K562 (cell line): ENCODE measurements around the gene EFCAB12. TPM values are rescaled to one million over a fixed set of nuclear protein-coding genes. Genes with fewer than 3 reads are reported as not detected.
A peak's percentile ranks its signal among the peaks of the same experiment; 100 is the strongest.

Experiments
- BHLHE40 ChIP-seq: IDR thresholded peaks from 2 replicates; pipeline ENCODE4 v1.6.1; 2011; ENCODE audit warnings: low read length, improper control_type of control experiment
- CBFA2T3 ChIP-seq: fragments of 450-650 bp; IDR thresholded peaks from 2 replicates; pipeline ENCODE4 v1.6.1; 2017
- FOXA3 ChIP-seq, 2 experiments: fragments of 450-650 bp in 1 of 2; sonication (generic) in 1 of 2; formaldehyde crosslinking; IDR thresholded peaks in 1 of 2; conservative IDR thresholded peaks in 1 of 2; 2 replicates each; pipeline versions ENCODE4 v1.4.0 to v1.8.0; 2020 to 2022; ENCODE audit warnings: mild to moderate bottlenecking in 2 of 2, missing genetic modification reagents in 1 of 2
- GATAD2A ChIP-seq: fragments of 450-650 bp; IDR thresholded peaks from 2 replicates; pipeline ENCODE4 v1.6.1; 2017
- ILF3 ChIP-seq: fragments of 450-650 bp; IDR thresholded peaks from 2 replicates; pipeline ENCODE4 v1.6.1; 2018; ENCODE audit warnings: antibody characterized with exemption, mild to moderate bottlenecking, moderate library complexity, borderline replicate concordance
- MCM2 ChIP-seq: fragments of 450-650 bp; IDR thresholded peaks from 2 replicates; pipeline ENCODE4 v1.6.1; 2017; ENCODE audit warnings: low read depth, mild to moderate bottlenecking
- NELFE ChIP-seq: IDR thresholded peaks from 2 replicates; pipeline ENCODE4 v1.6.1; 2011; ENCODE audit warnings: mild to moderate bottlenecking; ENCODE audit not compliant: insufficient read depth, insufficient read length
- OTX1 ChIP-seq: fragments of 450-650 bp; formaldehyde crosslinking; IDR thresholded peaks from 2 replicates; pipeline ENCODE4 v1.4.0; 2022; ENCODE audit warnings: mild to moderate bottlenecking
- PTBP1 ChIP-seq: fragments of 200-400 bp; formaldehyde crosslinking; IDR thresholded peaks from 2 replicates; pipeline ENCODE4 v1.6.1; 2017; ENCODE audit warnings: low read depth, low read length
- SMAD2 ChIP-seq: fragments of 150-350 bp; IDR thresholded peaks from 2 replicates; pipeline ENCODE4 v1.6.1; 2014; ENCODE audit warnings: low read depth, mild to moderate bottlenecking, low read length
- SMARCC2 ChIP-seq: fragments of 450-650 bp; IDR thresholded peaks from 2 replicates; pipeline ENCODE4 v1.6.1; 2017; ENCODE audit warnings: antibody characterized with exemption, moderate library complexity, mild to moderate bottlenecking, low read depth
- TAL1 ChIP-seq: fragments of 450-650 bp; IDR thresholded peaks from 2 replicates; pipeline ENCODE4 v1.6.1; 2016; ENCODE audit warnings: mild to moderate bottlenecking
- TEAD4 ChIP-seq, 2 experiments: sonication (generic) in 1 of 2; formaldehyde crosslinking in 1 of 2; IDR thresholded peaks; 2 replicates each; pipeline versions ENCODE4 v1.6.1 to v1.8.0; 2012 to 2022; ENCODE audit warnings: borderline replicate concordance in 1 of 2, inconsistent platforms in 1 of 2, low read length in 1 of 2, mild to moderate bottlenecking in 1 of 2, missing genetic modification reagents in 1 of 2
- ZNF184 ChIP-seq: sonication (generic); formaldehyde crosslinking; IDR thresholded peaks from 2 replicates; pipeline ENCODE4 v1.5.0; 2020; ENCODE audit warnings: missing genetic modification reagents
- ZNF197 ChIP-seq: fragments of 200-800 bp; sonication (Bioruptor generic); IDR thresholded peaks from 2 replicates; pipeline ENCODE4 v1.6.1; 2016; ENCODE audit warnings: low read depth, missing genetic modification characterization, missing compliant biosample characterization
- ZNF444 ChIP-seq: fragments of 250-450 bp; sonication (Bioruptor Pico); IDR thresholded peaks from 2 replicates; pipeline ENCODE4 v1.4.0; 2020; ENCODE audit warnings: mild to moderate bottlenecking, moderate library complexity
- ZNF764 ChIP-seq: fragments of 250-450 bp; sonication (Bioruptor Pico); IDR thresholded peaks from 2 replicates; pipeline ENCODE4 v1.4.0; 2020; ENCODE audit warnings: low read depth, mild to moderate bottlenecking, moderate library complexity
- polyA plus RNA-seq, 8 experiments: library from polyadenylated mRNA; depleted of rRNA in 4 of 8; stranded (reverse) in 5 of 8; unstranded in 3 of 8; fragments of >200 nt; fragmentation: Nextera tagmentation in 2 of 8; fragmentation: Illumina TruSeq in 1 of 8; extraction: Ambion mirVana in 2 of 8; extraction: Trizol in 1 of 8; gene quantifications; 2 replicates each; pipeline versions ENCODE4 v1.2.1 to v1.2.3, GENCODE V29; 2011 to 2014; ENCODE audit warnings: inconsistent platforms in 1 of 8, missing spikeins in 1 of 8
- total RNA-seq, 7 experiments: library from RNA; depleted of rRNA in 6 of 7; stranded (reverse); fragments of >200 nt in 6 of 7; fragmentation: Illumina TruSeq in 2 of 7; extraction: Trizol in 2 of 7; gene quantifications; 2 replicates each; pipeline versions ENCODE4 v1.2.1 to v1.2.3, GENCODE V29; 2011 to 2021; ENCODE audit warnings: low replicate concordance in 1 of 7
- TF ChIP-seq, protein P1 (sequence below): fragments of 250-450 bp; sonication (Bioruptor Pico); IDR thresholded peaks from 2 replicates; pipeline ENCODE4 v1.4.0; 2020
- TF ChIP-seq, protein P2 (sequence below): fragments of 450-650 bp; IDR thresholded peaks from 2 replicates; pipeline ENCODE4 v1.6.1; 2017; ENCODE audit warnings: antibody characterized with exemption
- TF ChIP-seq, protein P3 (sequence below): fragments of 450-650 bp; IDR thresholded peaks from one replicate; pipeline ENCODE4 v1.6.1; 2018; ENCODE audit warnings: mild to moderate bottlenecking, moderate library complexity; ENCODE audit not compliant: partially characterized antibody

The EFCAB12 gene
- total and polyA plus RNA-seq, 9 of the 15 experiments (the other 6 are each of a cell fraction or from before 2014, with no cell fraction given), result 0.08 to 0.95 (median 0.56) TPM; not detected in 1

DNA sequence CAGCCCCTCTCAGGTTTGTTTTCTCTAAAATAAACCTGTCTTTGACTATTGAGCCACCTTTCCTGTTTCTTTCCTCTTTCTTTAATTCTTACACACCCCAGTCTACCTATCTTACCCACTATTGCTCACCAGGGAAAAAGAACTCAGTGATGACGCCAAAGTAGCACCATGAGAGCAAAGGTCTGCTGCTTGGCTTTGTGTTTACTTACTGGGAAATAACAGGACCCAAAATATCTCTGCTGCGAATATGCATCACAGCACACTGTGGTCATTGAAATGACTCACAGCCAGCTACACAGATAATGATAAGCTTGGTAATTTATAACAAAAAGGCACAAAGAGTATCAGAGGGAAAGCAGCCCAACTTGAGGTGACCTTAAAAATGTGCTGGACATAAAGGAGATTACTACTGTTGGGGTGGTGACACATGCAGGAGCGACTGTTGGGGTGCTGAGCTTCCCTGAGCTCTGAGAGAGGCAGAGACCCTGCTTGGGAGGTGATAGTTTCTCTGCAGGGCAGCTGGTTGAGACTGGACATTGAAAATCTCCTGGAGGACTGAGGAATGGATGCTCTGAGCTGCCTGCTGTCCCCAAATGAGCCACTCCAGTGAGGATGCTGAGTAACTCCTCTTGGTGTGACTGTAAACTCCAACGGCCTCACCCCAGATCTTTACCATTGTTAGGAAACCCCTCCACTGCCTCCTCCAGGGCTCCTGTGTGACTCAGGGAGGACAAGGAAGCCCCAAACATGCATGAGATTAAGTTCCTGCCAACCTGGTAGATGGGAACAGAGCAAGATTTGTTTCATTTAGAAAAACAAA lies 14.5 kb downstream of the EFCAB12 start (continued):
- TF ChIP-seq, protein P1, sequence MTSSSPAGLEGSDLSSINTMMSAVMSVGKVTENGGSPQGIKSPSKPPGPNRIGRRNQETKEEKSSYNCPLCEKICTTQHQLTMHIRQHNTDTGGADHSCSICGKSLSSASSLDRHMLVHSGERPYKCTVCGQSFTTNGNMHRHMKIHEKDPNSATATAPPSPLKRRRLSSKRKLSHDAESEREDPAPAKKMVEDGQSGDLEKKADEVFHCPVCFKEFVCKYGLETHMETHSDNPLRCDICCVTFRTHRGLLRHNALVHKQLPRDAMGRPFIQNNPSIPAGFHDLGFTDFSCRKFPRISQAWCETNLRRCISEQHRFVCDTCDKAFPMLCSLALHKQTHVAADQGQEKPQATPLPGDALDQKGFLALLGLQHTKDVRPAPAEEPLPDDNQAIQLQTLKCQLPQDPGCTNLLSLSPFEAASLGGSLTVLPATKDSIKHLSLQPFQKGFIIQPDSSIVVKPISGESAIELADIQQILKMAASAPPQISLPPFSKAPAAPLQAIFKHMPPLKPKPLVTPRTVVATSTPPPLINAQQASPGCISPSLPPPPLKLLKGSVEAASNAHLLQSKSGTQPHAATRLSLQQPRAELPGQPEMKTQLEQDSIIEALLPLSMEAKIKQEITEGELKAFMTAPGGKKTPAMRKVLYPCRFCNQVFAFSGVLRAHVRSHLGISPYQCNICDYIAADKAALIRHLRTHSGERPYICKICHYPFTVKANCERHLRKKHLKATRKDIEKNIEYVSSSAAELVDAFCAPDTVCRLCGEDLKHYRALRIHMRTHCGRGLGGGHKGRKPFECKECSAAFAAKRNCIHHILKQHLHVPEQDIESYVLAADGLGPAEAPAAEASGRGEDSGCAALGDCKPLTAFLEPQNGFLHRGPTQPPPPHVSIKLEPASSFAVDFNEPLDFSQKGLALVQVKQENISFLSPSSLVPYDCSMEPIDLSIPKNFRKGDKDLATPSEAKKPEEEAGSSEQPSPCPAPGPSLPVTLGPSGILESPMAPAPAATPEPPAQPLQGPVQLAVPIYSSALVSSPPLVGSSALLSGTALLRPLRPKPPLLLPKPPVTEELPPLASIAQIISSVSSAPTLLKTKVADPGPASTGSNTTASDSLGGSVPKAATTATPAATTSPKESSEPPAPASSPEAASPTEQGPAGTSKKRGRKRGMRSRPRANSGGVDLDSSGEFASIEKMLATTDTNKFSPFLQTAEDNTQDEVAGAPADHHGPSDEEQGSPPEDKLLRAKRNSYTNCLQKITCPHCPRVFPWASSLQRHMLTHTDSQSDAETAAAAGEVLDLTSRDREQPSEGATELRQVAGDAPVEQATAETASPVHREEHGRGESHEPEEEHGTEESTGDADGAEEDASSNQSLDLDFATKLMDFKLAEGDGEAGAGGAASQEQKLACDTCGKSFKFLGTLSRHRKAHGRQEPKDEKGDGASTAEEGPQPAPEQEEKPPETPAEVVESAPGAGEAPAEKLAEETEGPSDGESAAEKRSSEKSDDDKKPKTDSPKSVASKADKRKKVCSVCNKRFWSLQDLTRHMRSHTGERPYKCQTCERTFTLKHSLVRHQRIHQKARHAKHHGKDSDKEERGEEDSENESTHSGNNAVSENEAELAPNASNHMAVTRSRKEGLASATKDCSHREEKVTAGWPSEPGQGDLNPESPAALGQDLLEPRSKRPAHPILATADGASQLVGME (CRISPR knock-in tag), result no peak
- TF ChIP-seq, protein P2, sequence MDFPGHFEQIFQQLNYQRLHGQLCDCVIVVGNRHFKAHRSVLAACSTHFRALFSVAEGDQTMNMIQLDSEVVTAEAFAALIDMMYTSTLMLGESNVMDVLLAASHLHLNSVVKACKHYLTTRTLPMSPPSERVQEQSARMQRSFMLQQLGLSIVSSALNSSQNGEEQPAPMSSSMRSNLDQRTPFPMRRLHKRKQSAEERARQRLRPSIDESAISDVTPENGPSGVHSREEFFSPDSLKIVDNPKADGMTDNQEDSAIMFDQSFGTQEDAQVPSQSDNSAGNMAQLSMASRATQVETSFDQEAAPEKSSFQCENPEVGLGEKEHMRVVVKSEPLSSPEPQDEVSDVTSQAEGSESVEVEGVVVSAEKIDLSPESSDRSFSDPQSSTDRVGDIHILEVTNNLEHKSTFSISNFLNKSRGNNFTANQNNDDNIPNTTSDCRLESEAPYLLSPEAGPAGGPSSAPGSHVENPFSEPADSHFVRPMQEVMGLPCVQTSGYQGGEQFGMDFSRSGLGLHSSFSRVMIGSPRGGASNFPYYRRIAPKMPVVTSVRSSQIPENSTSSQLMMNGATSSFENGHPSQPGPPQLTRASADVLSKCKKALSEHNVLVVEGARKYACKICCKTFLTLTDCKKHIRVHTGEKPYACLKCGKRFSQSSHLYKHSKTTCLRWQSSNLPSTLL, result no peak
- TF ChIP-seq SMAD2 (no peak), SMARCC2 (peak; percentile 66; the same call in 1 of the 2 replicates), ZNF444 (CRISPR knock-in tag) (no peak), ZNF764 (CRISPR knock-in tag) (no peak), NELFE (no peak), PTBP1 (no peak), TAL1 (peak; percentile 74), TEAD4 (IDR thresholded peaks at IDR 0.05; ENCODE audit: low read length) (peak; percentile 95), TEAD4 (CRISPR knock-in tag; IDR thresholded peaks at IDR 0.05; ENCODE audit: borderline replicate concordance) (no peak), MCM2 (no peak), ILF3 (no peak), BHLHE40 (no peak), OTX1 (no peak), FOXA3 (CRISPR knock-in tag; conservative IDR thresholded peaks at IDR 0.05 in 1 of 2, IDR thresholded peaks at IDR 0.05 in 1 of 2) (peak; percentile 82 to 93; a peak in 3 of 4 replicates), ZNF197 (CRISPR knock-in tag) (no peak), CBFA2T3 (peak; percentile 91), ZNF184 (CRISPR knock-in tag) (no peak), GATAD2A (0 out of 2 replicates have a peak, but pooled peaks have one; percentile 52)
- TF ChIP-seq, protein P3, sequence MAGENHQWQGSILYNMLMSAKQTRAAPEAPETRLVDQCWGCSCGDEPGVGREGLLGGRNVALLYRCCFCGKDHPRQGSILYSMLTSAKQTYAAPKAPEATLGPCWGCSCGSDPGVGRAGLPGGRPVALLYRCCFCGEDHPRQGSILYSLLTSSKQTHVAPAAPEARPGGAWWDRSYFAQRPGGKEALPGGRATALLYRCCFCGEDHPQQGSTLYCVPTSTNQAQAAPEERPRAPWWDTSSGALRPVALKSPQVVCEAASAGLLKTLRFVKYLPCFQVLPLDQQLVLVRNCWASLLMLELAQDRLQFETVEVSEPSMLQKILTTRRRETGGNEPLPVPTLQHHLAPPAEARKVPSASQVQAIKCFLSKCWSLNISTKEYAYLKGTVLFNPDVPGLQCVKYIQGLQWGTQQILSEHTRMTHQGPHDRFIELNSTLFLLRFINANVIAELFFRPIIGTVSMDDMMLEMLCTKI, result no peak
